ENCODE results near the gene MESP1. TPM values are rescaled to one million over a fixed set of nuclear protein-coding genes. Genes with fewer than 3 reads are reported as not detected.

Gene MESP1
- total and polyA plus RNA-seq, 2 donors, result 0.38 to 0.50 TPM

- H3K9me3 ChIP-seq (ENCODE audit: control insufficient read depth in 2 of 2, insufficient read depth in 1 of 2, low read length in 1 of 2), result no peaks in the 10 kb centered on the region
- H3K4me1 ChIP-seq (ENCODE audit: control insufficient read depth in 2 of 2, insufficient read depth in 2 of 2, low read length in 2 of 2), result no peaks in the 10 kb centered on the region
- no peaks in the 10 kb centered on the region for H3K36me3 ChIP-seq (ENCODE audit: control insufficient read depth in 2 of 2, insufficient read depth in 2 of 2, low read length in 1 of 2)
- H3K27me3 ChIP-seq (ENCODE audit: control insufficient read depth in 2 of 2, insufficient read depth in 1 of 2, low read length in 1 of 2), result peaks cover 0 to 12% of the 10 kb centered on the region in 2 donors
- no peak for DNase-seq (ENCODE audit: low read depth in 6 of 9, low spot score in 9 of 9)
- 93% methylated on average over 5 of the region's 5 CpGs for WGBS
- no peak overlapping the region for H3K27ac ChIP-seq (ENCODE audit: low read depth in 1 of 2, low read length in 1 of 2)
- no peak overlapping the region for H3K4me3 ChIP-seq (ENCODE audit: low read length in 2 of 2)
These were observed 10.9 kb upstream of the MESP1 start for GRCh38 chr15:89761929-89762328.

- Histone ChIP-seq H3K9me3 (ENCODE audit: control insufficient read depth in 2 of 2, insufficient read depth in 1 of 2, low read length in 1 of 2) (no peaks in the 10 kb centered on the region), H3K27me3 (ENCODE audit: control insufficient read depth in 2 of 2, insufficient read depth in 1 of 2, low read length in 1 of 2) (peaks cover 0 to 12% of the 10 kb centered on the region in 2 donors), H3K36me3 (ENCODE audit: control insufficient read depth in 2 of 2, insufficient read depth in 2 of 2, low read length in 1 of 2) (no peaks in the 10 kb centered on the region), H3K4me1 (ENCODE audit: control insufficient read depth in 2 of 2, insufficient read depth in 2 of 2, low read length in 2 of 2) (no peaks in the 10 kb centered on the region), H3K27ac (ENCODE audit: low read depth in 1 of 2, low read length in 1 of 2) (no peak overlapping the region), H3K4me3 (ENCODE audit: low read length in 2 of 2) (no peak overlapping the region)
- WGBS, result 73% methylated on average over 18 of the region's 18 CpGs
- DNase-seq (ENCODE audit: low read depth in 6 of 9, low spot score in 9 of 9), result no peak
These were observed 10.2 kb upstream of the MESP1 start for GRCh38 chr15:89761009-89761831.

GRCh38 chr15:89760303-89761008 is 9.4 kb upstream of the MESP1 start:
- Histone ChIP-seq H3K9me3 (ENCODE audit: control insufficient read depth in 2 of 2, insufficient read depth in 1 of 2, low read length in 1 of 2) (no peaks in the 10 kb centered on the region), H3K4me1 (ENCODE audit: control insufficient read depth in 2 of 2, insufficient read depth in 2 of 2, low read length in 2 of 2) (no peaks in the 10 kb centered on the region), H3K4me3 (ENCODE audit: low read length in 2 of 2) (no peak overlapping the region), H3K36me3 (ENCODE audit: control insufficient read depth in 2 of 2, insufficient read depth in 2 of 2, low read length in 1 of 2) (no peaks in the 10 kb centered on the region), H3K27ac (ENCODE audit: low read depth in 1 of 2, low read length in 1 of 2) (no peak overlapping the region), H3K27me3 (ENCODE audit: control insufficient read depth in 2 of 2, insufficient read depth in 1 of 2, low read length in 1 of 2) (peaks cover 0 to 18% of the 10 kb centered on the region in 2 donors)
- WGBS, result 46% methylated on average over 16 of the region's 16 CpGs
- DNase-seq (ENCODE audit: low read depth in 6 of 9, low spot score in 9 of 9), result peak in 6 of 9 donors; percentile 32 to 63 (median 49)

- peaks cover 0 to 19% of the 10 kb centered on the region in 2 donors for H3K27me3 ChIP-seq (ENCODE audit: control insufficient read depth in 2 of 2, insufficient read depth in 1 of 2, low read length in 1 of 2)
- no peak overlapping the region for H3K4me3 ChIP-seq (ENCODE audit: low read length in 2 of 2)
- no peaks in the 10 kb centered on the region for H3K36me3 ChIP-seq (ENCODE audit: control insufficient read depth in 2 of 2, insufficient read depth in 2 of 2, low read length in 1 of 2)
- 96% methylated on average over 3 of the region's 3 CpGs for WGBS
- no peaks in the 10 kb centered on the region for H3K9me3 ChIP-seq (ENCODE audit: control insufficient read depth in 2 of 2, insufficient read depth in 1 of 2, low read length in 1 of 2)
- no peak for DNase-seq (ENCODE audit: low read depth in 6 of 9, low spot score in 9 of 9)
- no peak overlapping the region for H3K27ac ChIP-seq (ENCODE audit: low read depth in 1 of 2, low read length in 1 of 2)
- H3K4me1 ChIP-seq (ENCODE audit: control insufficient read depth in 2 of 2, insufficient read depth in 2 of 2, low read length in 2 of 2), result no peaks in the 10 kb centered on the region
These were observed 8.8 kb upstream of the MESP1 start for GRCh38 chr15:89759835-89760234.

- Histone ChIP-seq H3K9me3 (ENCODE audit: control insufficient read depth in 2 of 2, insufficient read depth in 1 of 2, low read length in 1 of 2) (no peaks in the 10 kb centered on the region), H3K27me3 (ENCODE audit: control insufficient read depth in 2 of 2, insufficient read depth in 1 of 2, low read length in 1 of 2) (peaks cover 0 to 21% of the 10 kb centered on the region in 2 donors), H3K4me1 (ENCODE audit: control insufficient read depth in 2 of 2, insufficient read depth in 2 of 2, low read length in 2 of 2) (no peaks in the 10 kb centered on the region), H3K36me3 (ENCODE audit: control insufficient read depth in 2 of 2, insufficient read depth in 2 of 2, low read length in 1 of 2) (no peaks in the 10 kb centered on the region), H3K4me3 (ENCODE audit: low read length in 2 of 2) (no peak overlapping the region), H3K27ac (ENCODE audit: low read depth in 1 of 2, low read length in 1 of 2) (no peak overlapping the region)
- 92% methylated on average over 8 of the region's 8 CpGs for WGBS
- no peak for DNase-seq (ENCODE audit: low read depth in 6 of 9, low spot score in 9 of 9)
These were observed 7.9 kb upstream of the MESP1 start for GRCh38 chr15:89758981-89759380.

GRCh38 chr15:89758283-89758682 is 7.2 kb upstream of the MESP1 start:
- Histone ChIP-seq H3K27me3 (ENCODE audit: control insufficient read depth in 2 of 2, insufficient read depth in 1 of 2, low read length in 1 of 2) (peaks cover 0 to 28% of the 10 kb centered on the region in 2 donors), H3K4me1 (ENCODE audit: control insufficient read depth in 2 of 2, insufficient read depth in 2 of 2, low read length in 2 of 2) (no peaks in the 10 kb centered on the region), H3K27ac (ENCODE audit: low read depth in 1 of 2, low read length in 1 of 2) (no peak overlapping the region), H3K9me3 (ENCODE audit: control insufficient read depth in 2 of 2, insufficient read depth in 1 of 2, low read length in 1 of 2) (no peaks in the 10 kb centered on the region), H3K36me3 (ENCODE audit: control insufficient read depth in 2 of 2, insufficient read depth in 2 of 2, low read length in 1 of 2) (no peaks in the 10 kb centered on the region), H3K4me3 (ENCODE audit: low read length in 2 of 2) (no peak overlapping the region)
- no peak for DNase-seq (ENCODE audit: low read depth in 6 of 9, low spot score in 9 of 9)
- WGBS, result 96% methylated on average over 8 of the region's 8 CpGs

GRCh38 chr15:89756897-89757296 is 5.8 kb upstream of the MESP1 start:
- Histone ChIP-seq H3K4me1 (ENCODE audit: control insufficient read depth in 2 of 2, insufficient read depth in 2 of 2, low read length in 2 of 2) (no peaks in the 10 kb centered on the region), H3K27me3 (ENCODE audit: control insufficient read depth in 2 of 2, insufficient read depth in 1 of 2, low read length in 1 of 2) (peaks cover under 1 to 39% of the 10 kb centered on the region in 2 donors), H3K27ac (ENCODE audit: low read depth in 1 of 2, low read length in 1 of 2) (no peak overlapping the region), H3K9me3 (ENCODE audit: control insufficient read depth in 2 of 2, insufficient read depth in 1 of 2, low read length in 1 of 2) (no peaks in the 10 kb centered on the region), H3K36me3 (ENCODE audit: control insufficient read depth in 2 of 2, insufficient read depth in 2 of 2, low read length in 1 of 2) (no peaks in the 10 kb centered on the region), H3K4me3 (ENCODE audit: low read length in 2 of 2) (no peak overlapping the region)
- no peak for DNase-seq (ENCODE audit: low read depth in 6 of 9, low spot score in 9 of 9)
- 84% methylated on average over 7 of the region's 7 CpGs for WGBS

GRCh38 chr15:89755701-89756100 is 4.7 kb upstream of the MESP1 start:
- Histone ChIP-seq H3K9me3 (ENCODE audit: control insufficient read depth in 2 of 2, insufficient read depth in 1 of 2, low read length in 1 of 2) (no peaks in the 10 kb centered on the region), H3K27me3 (ENCODE audit: control insufficient read depth in 2 of 2, insufficient read depth in 1 of 2, low read length in 1 of 2) (peaks cover 5 to 48% of the 10 kb centered on the region in 2 donors), H3K4me1 (ENCODE audit: control insufficient read depth in 2 of 2, insufficient read depth in 2 of 2, low read length in 2 of 2) (peaks cover 5 to 6% of the 10 kb centered on the region in 2 donors), H3K36me3 (ENCODE audit: control insufficient read depth in 2 of 2, insufficient read depth in 2 of 2, low read length in 1 of 2) (no peaks in the 10 kb centered on the region), H3K4me3 (ENCODE audit: low read length in 2 of 2) (no peak overlapping the region), H3K27ac (ENCODE audit: low read depth in 1 of 2, low read length in 1 of 2) (no peak overlapping the region)
- no peak for DNase-seq (ENCODE audit: low read depth in 6 of 9, low spot score in 9 of 9)
- 97% methylated on average over 4 of the region's 4 CpGs for WGBS
